IPS-NIHi7 (cell line): ENCODE results near the gene PERCC1.

Experiments used
- DNase-seq: peaks from one replicate; pipeline ENCODE4 v3.0.0; 2012; ENCODE audit warnings: mixed read lengths; ENCODE audit errors: extremely low spot score

The PERCC1 gene

DNA sequence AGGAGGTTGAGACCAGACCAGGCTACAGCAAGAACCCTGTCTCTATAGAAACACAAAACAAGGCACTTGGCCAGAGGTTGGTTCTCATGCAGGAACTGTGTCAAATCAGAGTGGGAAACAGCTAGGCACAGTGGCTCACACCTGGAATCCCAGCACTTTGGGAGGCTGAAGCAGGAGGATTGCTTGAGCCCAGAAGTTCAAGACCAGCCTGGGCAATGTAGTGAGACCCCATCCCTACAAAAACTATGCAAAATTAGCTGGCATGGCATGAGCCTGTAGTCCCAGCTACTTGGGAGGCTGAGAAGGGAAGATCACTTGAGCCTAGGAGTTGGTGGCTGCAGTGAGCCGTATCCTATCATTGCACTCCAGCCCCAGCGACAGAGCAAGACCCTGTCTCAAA lies 18.0 kb upstream of the PERCC1 start:
- DNase-seq, result no peak

DNA sequence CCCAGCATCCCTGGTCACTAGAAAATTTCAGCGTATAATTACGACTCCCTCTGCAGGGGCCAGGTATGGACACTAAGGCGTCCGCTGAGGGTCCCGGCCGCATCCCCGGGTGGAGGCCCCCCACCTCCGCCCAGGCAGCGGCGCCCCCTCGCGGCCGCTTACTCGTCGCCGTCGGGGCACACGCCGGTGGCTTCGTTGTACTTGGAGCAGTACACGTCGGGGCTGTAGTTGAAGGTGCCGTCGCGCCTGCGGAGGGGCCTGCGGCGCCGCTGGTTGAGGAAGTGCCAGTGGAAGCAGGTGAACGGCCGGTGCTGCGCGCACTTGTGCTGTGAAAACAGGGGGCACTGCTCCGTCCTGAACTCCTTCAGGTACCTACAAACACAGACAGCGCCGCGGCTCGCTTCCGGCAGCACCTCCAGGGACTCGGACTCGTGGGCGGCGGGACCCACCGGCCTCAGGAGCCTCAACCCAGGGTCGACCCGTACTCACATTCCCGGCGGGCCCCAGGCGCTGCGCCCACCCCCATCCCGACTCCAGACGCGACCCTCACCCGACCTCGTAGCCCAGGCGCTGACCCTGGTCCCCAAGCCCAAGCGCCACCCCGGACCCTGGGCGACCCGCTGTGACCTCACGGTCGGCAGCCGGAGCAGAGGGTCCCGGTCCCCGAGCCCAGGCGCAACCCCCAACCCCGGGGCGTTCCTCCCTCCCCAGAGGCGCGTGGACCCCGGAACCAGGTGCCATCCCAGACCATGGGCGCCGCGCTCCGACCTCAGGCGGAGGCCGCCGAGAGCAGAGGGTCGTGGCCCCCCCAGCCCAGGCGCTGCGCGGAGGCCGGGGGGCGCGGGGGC lies 17.0 kb upstream of the PERCC1 start:
- DNase-seq, result peak; percentile 79

DNA sequence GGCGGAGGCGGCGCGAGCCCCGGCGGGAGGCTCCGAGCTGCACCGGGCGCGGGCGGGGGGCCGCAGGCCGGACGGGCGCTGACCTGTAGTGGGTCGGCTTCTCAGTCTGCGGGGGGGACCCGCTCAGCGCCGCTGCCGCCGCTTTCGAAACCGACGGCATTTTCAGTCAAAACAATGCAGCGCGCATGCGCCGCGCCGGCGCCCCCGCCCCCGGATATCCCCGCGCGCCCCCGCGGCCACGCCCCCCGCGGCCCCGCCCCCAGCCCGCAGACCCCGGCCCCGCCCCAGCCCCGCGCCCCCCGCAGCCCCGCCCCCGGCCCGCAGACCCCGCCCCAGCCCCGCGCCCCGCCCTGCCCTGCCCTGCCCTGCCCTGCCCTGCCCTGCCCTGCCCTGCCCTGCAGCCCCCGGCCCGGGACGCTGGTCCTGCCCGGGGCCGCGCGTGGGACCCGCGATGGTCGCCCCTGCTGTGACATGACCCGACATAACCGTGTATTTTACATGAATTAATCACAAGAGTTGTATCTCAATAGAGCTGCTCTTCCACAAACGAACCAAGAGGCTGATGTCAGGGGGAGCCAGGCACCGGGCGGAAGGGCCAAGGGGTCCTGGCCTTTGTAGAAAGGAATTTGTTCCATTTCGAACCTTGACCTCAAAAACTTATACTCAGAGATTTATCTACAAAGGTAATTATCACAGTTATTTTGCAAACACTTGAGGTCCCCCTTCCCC lies 16.2 kb upstream of the PERCC1 start, which contains the start of gene UNKL:
TSS of gene UNKL (minus strand) at position 173 of the 729 bp plus-strand sequence. CDS start at position 160, 13 bp downstream.
- DNase-seq, result peak; percentile 89

DNA sequence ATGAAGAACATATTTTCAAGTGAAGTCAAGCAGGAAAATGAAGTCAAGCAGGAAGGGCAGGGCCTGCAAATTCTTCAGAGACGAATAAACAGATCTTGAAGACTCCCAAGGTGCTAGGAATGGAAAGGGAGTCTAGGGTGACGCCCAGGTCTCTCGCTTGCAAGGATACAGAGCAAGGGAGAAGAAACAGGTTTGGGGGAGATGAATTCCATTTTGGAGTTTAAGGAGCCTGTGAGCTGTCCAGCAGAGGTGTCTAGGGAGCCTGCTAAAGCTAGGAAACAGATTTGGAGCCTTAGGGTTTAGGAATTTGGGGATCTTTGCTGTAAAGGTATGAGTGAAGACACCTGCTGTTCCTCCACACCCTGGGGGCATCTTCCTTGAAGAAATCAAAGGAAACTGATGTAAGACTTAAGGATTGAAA lies 14.3 kb upstream of the PERCC1 start:
- DNase-seq, result no peak

GRCh38 chr16:1420111-1420539 lies 10.8 kb upstream of the PERCC1 start:
- no peak for DNase-seq

GRCh38 chr16:1422076-1422475 lies 8.8 kb upstream of the PERCC1 start:
- DNase-seq, result no peak

GRCh38 chr16:1424028-1424427 lies 6.8 kb upstream of the PERCC1 start:
- no peak for DNase-seq

GRCh38 chr16:1425616-1426370 lies 5.1 kb upstream of the PERCC1 start:
- no peak for DNase-seq

- DNase-seq, result no peak
Observed at GRCh38 chr16:1426734-1427471, 4.0 kb upstream of the PERCC1 start.

- DNase-seq, result no peak
Observed at GRCh38 chr16:1427473-1428461, 3.1 kb upstream of the PERCC1 start.

DNA sequence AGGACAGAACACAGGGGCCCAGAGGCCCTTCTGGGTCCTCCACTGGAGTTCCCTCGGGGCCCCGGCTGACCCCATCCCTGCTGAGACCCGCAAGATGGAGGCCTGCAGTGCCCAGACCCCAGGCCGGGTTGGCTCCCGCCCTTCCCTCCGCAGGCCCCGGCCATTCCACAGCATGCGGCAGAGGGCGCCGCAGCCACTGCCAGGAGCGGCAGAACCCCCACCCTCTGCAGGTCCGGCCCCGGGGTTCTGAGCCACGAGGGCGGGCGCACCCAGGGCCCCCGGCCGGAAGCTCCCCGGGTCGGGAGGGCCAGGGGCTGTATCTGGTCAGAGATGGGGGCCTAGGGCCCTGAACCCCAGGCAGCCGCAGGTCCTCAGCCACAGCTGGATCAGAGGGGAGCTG lies 2.4 kb upstream of the PERCC1 start:
- peak; percentile 88 for DNase-seq

DNA sequence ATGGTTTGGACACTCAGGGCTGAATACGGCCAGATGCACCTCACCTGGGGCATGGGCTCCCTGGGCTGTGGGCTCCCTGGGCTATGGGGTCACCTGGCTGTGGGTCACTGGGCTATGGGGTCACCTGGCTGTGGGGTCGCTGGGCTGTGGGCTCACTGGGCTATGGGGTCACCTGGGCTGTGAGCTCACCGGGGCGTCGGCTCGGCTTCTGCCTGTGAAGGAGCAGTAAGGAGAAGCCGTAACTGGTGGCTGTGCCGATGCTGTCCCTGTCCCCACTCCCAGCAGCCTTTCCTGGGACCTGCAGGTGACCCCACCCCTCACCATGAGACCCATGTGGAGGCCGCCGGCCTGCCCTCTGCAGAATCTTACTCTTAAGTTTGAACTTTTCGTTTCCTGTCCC lies 1.9 kb upstream of the PERCC1 start:
- no peak for DNase-seq

GRCh38 chr16:1429631-1430030 lies 1.2 kb upstream of the PERCC1 start:
- no peak for DNase-seq

- no peak for DNase-seq
Observed at GRCh38 chr16:1430214-1430758, 592 bp upstream of the PERCC1 start.

DNA sequence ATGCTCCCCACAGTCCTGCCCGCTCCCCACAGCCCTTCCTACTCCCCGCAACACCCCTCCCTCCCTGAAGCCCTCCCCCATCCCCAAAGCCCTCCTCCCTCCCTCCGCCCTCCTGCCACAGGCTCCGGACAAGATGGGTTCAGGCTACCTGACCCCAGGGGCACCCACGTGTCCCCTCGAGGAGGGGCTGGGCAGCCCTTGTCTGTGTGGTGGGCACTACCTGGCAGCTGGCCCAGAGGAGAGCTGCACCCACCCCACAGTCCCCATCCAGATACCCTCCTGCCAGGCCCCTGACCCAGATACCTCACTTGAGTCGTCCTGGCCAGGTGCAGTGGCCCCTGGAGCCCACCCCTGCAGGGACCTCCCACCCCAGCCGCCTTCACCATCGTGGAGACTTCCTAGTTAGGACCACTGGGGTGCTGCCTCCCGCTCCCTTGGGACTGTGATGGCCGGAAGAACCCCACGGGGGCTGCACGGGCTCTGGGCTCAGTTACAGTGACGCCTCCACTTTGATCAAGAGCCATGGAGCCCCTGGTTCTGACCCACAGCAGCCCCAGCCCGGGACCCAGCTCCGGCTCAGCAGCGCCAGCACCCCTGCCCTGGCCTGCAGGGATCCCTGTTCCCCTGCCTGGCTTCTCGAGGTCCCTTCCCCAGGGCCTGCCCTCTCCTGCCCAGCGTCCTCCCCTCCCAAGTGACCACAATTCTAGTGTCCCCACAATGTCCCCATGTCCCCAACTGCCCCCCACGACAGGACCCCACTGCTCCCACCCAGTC lies 806 bp downstream of the PERCC1 start:
- DNase-seq, result no peak

DNA sequence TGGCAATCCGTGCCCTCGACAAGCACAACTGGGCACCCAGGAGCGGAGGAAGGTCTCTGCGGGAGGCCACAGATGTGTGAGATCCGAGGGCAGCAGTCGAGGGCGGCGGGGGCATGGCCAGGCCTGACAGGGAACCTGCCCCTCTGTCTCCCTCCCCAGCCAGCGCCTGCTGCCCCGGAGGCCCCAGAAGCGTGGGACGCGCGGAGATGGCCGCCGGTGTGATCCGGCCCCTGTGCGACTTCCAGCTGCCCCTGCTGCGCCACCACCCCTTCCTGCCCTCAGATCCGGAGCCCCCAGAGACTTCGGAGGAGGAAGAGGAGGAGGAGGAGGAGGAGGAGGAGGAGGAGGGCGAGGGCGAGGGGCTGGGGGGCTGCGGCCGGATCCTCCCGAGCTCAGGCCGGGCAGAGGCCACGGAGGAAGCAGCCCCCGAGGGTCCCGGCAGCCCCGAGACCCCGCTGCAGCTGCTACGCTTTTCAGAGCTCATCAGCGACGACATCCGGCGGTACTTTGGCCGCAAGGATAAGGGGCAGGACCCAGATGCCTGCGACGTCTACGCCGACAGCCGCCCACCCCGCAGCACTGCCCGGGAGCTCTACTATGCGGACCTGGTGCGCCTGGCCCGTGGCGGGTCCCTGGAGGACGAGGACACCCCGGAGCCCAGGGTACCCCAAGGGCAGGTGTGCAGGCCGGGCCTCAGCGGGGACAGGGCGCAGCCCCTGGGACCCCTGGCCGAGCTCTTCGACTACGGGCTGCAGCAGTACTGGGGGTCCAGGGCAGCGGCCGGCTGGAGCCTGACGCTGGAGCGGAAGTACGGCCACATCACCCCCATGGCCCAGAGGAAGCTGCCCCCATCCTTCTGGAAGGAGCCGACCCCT lies 1.7 kb downstream of the PERCC1 start:
- no peak for DNase-seq

DNA sequence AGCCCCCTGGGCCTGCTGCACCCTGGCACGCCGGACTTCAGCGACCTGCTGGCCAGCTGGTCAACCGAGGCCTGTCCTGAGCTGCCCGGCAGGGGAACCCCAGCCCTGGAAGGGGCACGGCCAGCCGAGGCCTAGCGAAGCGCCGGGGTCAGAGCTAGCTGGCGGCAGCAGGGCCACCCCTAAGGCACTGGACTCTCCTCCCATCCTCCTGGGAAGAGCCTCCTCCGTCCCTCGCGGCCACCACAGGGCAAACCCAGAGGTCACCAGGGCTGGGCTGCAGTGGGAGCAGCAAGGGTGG lies 2.3 kb downstream of the PERCC1 start:
- no peak for DNase-seq

DNA sequence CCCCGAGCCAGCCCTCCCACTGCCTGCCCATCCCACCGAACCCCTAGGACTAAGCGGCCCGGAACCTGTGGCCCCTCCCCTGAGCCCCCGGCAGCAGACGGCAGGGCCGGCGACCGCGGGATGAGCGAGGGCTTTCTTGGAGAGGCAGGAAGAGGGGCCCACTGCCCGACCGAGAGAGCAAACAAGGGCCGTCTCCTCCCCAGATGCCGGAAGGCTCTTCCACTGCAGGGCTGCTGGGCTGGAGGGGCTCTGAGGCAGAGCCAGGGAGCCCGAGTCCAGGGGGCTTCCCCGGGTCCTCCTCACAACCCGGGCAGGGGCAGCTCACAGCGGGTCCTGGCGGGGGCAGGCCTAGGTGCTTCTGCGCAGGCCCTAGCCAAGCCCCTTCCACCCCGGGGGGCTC lies 2.9 kb downstream of the PERCC1 start:
- no peak for DNase-seq
